GM12878 (cell line): ENCODE results near the gene SEMA7A. TPM values are rescaled to one million over a fixed set of nuclear protein-coding genes. Genes with fewer than 3 reads are reported as not detected.

Experiments used
- BRCA1 ChIP-seq: IDR thresholded peaks from 2 replicates; pipeline ENCODE4 v1.6.1; 2011; ENCODE audit warnings: low read depth, low read length, improper control_type of control experiment
- CHD2 ChIP-seq: IDR thresholded peaks from 2 replicates; pipeline ENCODE4 v1.6.1; 2011; ENCODE audit warnings: low read depth, low read length, improper control_type of control experiment, borderline replicate concordance
- IKZF1 ChIP-seq: fragments of 450-650 bp; conservative IDR thresholded peaks from 2 replicates; pipeline ENCODE4 v1.6.1; 2017; ENCODE audit warnings: antibody characterized with exemption, mild to moderate bottlenecking
- IRF5 ChIP-seq: fragments of 450-650 bp; IDR thresholded peaks from 2 replicates; pipeline ENCODE4 v1.6.1; 2017; ENCODE audit warnings: borderline replicate concordance
- NFXL1 ChIP-seq: fragments of 450-650 bp; IDR thresholded peaks from 2 replicates; pipeline ENCODE4 v1.6.1; 2017; ENCODE audit warnings: antibody characterized with exemption, mild to moderate bottlenecking, borderline replicate concordance
- SKIL ChIP-seq: fragments of 450-650 bp; IDR thresholded peaks from 2 replicates; pipeline ENCODE4 v1.6.1; 2017; ENCODE audit warnings: mild to moderate bottlenecking, low read depth, inconsistent platforms; ENCODE audit not compliant: poor library complexity, severe bottlenecking
- SMC3 ChIP-seq: IDR thresholded peaks from 2 replicates; pipeline ENCODE4 v1.6.1; 2011; ENCODE audit warnings: low read length, improper control_type of control experiment, borderline replicate concordance
- SUZ12 ChIP-seq: fragments of 200-600 bp; sonication (generic); IDR thresholded peaks from one replicate; pipeline ENCODE4 v1.6.1; 2018; ENCODE audit warnings: antibody characterized with exemption, mild to moderate bottlenecking; ENCODE audit not compliant: unreplicated experiment
- polyA plus RNA-seq, 11 experiments: library from polyadenylated mRNA; depleted of rRNA in 4 of 11; unstranded in 6 of 11; stranded (reverse) in 5 of 11; fragments of >200 nt; fragmentation: Nextera tagmentation in 4 of 11; fragmentation: Illumina TruSeq in 1 of 11; extraction: Ambion mirVana in 4 of 11; extraction: Trizol in 1 of 11; gene quantifications; 1 replicate in 1 of 11; 2 replicates in 10 of 11; pipeline versions ENCODE4 v1.2.1 to v1.2.3, GENCODE V29; 2011 to 2016; ENCODE audit warnings: inconsistent platforms in 2 of 11, missing spikeins in 2 of 11, low read depth in 1 of 11
- total RNA-seq, 4 experiments: library from RNA; depleted of rRNA in 3 of 4; stranded (reverse); fragments of >200 nt in 3 of 4; fragmentation: Illumina TruSeq in 1 of 4; extraction: Trizol in 1 of 4; gene quantifications; 2 replicates each; pipeline versions ENCODE4 v1.2.1 to v1.2.3, GENCODE V29; 2013 to 2021

Gene SEMA7A
- total and polyA plus RNA-seq, 10 of the 15 experiments (the other 5 are each of a cell fraction or from before 2014, with no cell fraction given): 0.08 to 112 (median 53.5) TPM

GRCh38 chr15:74400915-74401757 lies 32.6 kb downstream of the SEMA7A start (continued):
- TF ChIP-seq SMC3 (peak; percentile 22; the same call in 1 of the 2 replicates), CHD2 (0 out of 2 replicates have a peak, but pooled peaks have one; percentile 47), SUZ12 (no peak), IKZF1 (peak; percentile 76), BRCA1 (no peak), SKIL (peak; percentile 62), IRF5 (peak; percentile 77; the same call in 1 of the 2 replicates), NFXL1 (no peak)
